ENCODE measurements around the gene RIPOR2.

DNA sequence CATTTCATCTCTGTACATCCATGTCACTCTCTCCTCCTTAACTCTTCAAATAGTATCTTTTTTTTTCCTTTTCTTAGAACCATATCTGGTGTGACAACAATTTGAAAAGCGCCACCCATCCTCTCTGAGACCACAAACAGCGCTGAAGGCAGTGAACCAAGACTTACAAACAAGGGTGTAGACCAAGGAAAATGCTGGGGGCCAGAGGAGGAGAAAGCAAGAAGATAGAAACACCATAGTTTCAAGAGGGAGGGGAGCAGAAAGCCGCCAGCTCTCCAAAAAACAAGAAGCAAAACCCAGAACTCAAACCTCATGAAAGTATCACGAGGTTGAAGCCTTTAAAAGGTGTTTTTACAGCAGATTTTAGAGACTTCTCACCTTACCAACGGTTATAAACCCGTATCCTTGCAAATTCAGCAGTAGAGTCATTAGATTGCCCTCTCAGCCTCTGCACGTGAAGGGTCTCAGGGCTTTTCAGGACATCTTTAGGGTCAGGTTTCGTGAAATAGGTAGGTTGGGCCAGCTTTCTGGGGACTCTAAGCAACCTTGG, 13.3 kb upstream of the RIPOR2 start:
- TF ChIP-seq, protein P1, sequence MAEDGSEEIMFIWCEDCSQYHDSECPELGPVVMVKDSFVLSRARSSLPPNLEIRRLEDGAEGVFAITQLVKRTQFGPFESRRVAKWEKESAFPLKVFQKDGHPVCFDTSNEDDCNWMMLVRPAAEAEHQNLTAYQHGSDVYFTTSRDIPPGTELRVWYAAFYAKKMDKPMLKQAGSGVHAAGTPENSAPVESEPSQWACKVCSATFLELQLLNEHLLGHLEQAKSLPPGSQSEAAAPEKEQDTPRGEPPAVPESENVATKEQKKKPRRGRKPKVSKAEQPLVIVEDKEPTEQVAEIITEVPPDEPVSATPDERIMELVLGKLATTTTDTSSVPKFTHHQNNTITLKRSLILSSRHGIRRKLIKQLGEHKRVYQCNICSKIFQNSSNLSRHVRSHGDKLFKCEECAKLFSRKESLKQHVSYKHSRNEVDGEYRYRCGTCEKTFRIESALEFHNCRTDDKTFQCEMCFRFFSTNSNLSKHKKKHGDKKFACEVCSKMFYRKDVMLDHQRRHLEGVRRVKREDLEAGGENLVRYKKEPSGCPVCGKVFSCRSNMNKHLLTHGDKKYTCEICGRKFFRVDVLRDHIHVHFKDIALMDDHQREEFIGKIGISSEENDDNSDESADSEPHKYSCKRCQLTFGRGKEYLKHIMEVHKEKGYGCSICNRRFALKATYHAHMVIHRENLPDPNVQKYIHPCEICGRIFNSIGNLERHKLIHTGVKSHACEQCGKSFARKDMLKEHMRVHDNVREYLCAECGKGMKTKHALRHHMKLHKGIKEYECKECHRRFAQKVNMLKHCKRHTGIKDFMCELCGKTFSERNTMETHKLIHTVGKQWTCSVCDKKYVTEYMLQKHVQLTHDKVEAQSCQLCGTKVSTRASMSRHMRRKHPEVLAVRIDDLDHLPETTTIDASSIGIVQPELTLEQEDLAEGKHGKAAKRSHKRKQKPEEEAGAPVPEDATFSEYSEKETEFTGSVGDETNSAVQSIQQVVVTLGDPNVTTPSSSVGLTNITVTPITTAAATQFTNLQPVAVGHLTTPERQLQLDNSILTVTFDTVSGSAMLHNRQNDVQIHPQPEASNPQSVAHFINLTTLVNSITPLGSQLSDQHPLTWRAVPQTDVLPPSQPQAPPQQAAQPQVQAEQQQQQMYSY (CRISPR knock-in tag; IDR thresholded peaks at IDR 0.05): no peak
- TF ChIP-seq POLR2A (IDR thresholded peaks at IDR 0.05; ENCODE audit: insufficient read depth in 1 of 2, low read depth in 2 of 2, low read length in 2 of 2) (no peak), ZNF816 (CRISPR knock-in tag; IDR thresholded peaks at IDR 0.05; ENCODE audit: borderline replicate concordance) (no peak), ZNF253 (CRISPR knock-in tag; IDR thresholded peaks at IDR 0.05; ENCODE audit: borderline replicate concordance) (no peak), ARHGAP35 (CRISPR knock-in tag; IDR thresholded peaks at IDR 0.05; ENCODE audit: borderline replicate concordance) (no peak), CHD2 (IDR thresholded peaks at IDR 0.05; ENCODE audit: low read depth, low read length) (no peak), ZSCAN9 (CRISPR knock-in tag; IDR thresholded peaks at IDR 0.05; ENCODE audit: borderline replicate concordance) (no peak)
- TF ChIP-seq, protein P2, sequence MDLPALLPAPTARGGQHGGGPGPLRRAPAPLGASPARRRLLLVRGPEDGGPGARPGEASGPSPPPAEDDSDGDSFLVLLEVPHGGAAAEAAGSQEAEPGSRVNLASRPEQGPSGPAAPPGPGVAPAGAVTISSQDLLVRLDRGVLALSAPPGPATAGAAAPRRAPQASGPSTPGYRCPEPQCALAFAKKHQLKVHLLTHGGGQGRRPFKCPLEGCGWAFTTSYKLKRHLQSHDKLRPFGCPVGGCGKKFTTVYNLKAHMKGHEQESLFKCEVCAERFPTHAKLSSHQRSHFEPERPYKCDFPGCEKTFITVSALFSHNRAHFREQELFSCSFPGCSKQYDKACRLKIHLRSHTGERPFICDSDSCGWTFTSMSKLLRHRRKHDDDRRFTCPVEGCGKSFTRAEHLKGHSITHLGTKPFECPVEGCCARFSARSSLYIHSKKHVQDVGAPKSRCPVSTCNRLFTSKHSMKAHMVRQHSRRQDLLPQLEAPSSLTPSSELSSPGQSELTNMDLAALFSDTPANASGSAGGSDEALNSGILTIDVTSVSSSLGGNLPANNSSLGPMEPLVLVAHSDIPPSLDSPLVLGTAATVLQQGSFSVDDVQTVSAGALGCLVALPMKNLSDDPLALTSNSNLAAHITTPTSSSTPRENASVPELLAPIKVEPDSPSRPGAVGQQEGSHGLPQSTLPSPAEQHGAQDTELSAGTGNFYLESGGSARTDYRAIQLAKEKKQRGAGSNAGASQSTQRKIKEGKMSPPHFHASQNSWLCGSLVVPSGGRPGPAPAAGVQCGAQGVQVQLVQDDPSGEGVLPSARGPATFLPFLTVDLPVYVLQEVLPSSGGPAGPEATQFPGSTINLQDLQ (CRISPR knock-in tag; IDR thresholded peaks at IDR 0.05): no peak
- TF ChIP-seq, protein P3, sequence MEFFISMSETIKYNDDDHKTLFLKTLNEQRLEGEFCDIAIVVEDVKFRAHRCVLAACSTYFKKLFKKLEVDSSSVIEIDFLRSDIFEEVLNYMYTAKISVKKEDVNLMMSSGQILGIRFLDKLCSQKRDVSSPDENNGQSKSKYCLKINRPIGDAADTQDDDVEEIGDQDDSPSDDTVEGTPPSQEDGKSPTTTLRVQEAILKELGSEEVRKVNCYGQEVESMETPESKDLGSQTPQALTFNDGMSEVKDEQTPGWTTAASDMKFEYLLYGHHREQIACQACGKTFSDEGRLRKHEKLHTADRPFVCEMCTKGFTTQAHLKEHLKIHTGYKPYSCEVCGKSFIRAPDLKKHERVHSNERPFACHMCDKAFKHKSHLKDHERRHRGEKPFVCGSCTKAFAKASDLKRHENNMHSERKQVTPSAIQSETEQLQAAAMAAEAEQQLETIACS (CRISPR knock-in tag; IDR thresholded peaks at IDR 0.05): no peak
